Stimulated activated CD4-positive, alpha-beta T cell treated with anti-CD3 and anti-CD28 coated beads, Interleukin-4, amount 100 ng/mL, for 1 hour (primary cell): ENCODE results near the gene OR4C13.
"Not testable (repeated sequence)": the region's sequence is repeated elsewhere in the genome, so short reads cannot be mapped to it uniquely, and the experiment has no call there.

Experiments
- DNase-seq: peaks from one replicate; pipeline ENCODE4 v3.0.0-alpha.2; 2020

The OR4C13 gene

GRCh38 chr11:49952091-49952490, at the start of gene OR4C13:
Gene OR4C13, plus strand, starts transcription at chr11:49952391. Its CDS starts 32 bp downstream, at chr11:49952423.
- no peak for DNase-seq

GRCh38 chr11:49911516-49911915, 40.7 kb upstream of the OR4C13 start:
- not testable (repeated sequence) for DNase-seq

GRCh38 chr11:49948701-49949100, 3.5 kb upstream of the OR4C13 start:
- not testable (repeated sequence) for DNase-seq

- not testable (repeated sequence) for DNase-seq
Measured at GRCh38 chr11:49973439-49973838, 21.2 kb downstream of the OR4C13 start.

GRCh38 chr11:49982435-49982834, 30.2 kb downstream of the OR4C13 start, which contains the start of gene OR4C12:
Gene OR4C12, minus strand, starts transcription at chr11:49982535. Its CDS starts 34 bp downstream, at chr11:49982501.
- DNase-seq = not testable (repeated sequence)

GRCh38 chr11:49995565-49995964, 43.4 kb downstream of the OR4C13 start:
- no peak for DNase-seq
